HG02759 (cell line): ENCODE data around the gene PRSS33.

Experiments
- ATAC-seq: cut with Tn5 transposase; IDR thresholded peaks from one replicate; pipeline ENCODE4 v1.9.1; 2021; ENCODE audit warnings: mild to moderate bottlenecking, moderate library complexity; ENCODE audit not compliant: unreplicated experiment

PRSS33 gene

GRCh38 chr16:2821487-2822157 lies 34.3 kb upstream of the PRSS33 start:
- no peak for ATAC-seq

- no peak for ATAC-seq
These were observed 33.6 kb upstream of the PRSS33 start for GRCh38 chr16:2820836-2821486.

DNA sequence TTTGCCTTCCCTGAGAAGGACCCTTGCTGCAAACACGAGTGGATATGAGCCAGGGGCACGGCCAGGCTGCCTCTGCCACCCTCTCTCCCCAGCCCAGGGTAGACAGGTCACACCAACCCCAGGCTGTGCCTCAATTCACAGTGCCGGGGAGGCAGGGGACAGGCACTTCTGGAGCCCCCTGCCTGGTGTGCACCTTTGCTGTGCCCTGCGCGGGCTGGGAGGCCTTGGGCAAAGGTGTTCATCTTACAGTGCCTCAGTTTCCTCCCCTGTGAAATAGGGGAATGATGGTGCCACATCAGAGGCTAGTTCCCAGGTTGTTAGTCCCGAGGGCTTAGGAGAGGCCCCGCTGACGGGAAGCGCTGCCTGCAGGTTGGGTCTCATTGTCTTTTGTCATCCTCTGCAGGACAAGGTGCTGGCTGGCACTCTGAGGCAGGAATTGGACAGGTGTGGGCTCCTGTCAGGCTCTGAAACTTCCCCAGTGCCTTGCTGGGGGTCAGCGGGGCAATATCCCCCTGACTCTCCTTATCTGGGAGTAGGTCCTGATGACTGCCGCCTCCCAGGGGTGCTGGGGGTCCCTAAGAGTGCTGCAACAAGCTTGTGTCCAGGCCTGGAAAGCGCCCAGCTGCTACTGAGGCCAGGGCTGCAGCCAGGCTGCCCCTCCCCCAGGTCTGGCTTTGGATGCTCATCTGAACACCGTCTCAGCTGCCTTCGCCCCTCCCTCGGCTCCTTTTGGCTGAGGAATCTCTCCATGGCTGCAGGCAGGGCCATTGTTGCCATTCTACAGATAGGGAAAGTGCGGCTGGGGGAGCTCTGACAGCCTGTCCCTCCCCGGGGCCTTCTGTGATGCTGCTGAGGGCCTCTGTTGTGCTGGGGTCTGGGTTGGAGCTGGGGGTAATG lies 32.8 kb upstream of the PRSS33 start:
- no peak for ATAC-seq

DNA sequence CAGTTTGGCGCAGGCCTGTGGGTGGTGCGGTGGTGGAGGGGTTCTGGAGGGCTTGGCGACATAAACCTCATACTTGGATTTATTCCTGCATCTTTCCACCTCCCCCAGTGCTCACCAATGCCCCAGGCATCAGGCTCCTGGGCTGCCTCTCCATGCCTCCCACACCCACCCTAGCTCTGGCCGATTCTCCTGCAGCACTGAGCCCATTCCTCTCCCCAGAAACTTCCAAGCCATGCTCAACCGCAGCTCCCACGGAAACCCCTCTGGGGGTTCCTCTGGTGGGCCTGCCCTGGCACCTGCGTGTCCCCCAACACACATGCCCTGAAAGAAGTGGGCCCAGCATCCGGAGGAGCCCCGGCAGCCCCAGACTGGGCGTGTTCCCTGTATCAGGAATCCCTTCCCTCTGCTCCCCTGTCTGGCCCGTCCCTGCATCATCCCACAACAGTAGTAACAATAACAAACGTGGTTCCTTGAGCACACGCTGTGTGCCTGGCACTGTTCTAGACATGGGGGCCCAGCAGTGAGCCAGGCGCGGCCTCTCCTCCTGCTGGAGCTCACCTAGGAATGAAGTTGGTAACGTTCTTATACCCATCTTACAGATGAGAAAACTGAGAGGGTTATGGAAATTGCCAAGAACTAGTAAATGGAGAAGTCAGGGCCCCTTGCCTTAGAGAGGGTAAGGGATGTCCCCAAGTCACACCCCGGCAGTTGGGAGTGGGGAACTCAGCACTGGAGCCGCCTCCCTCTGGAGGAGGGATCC lies 32.0 kb upstream of the PRSS33 start:
- no peak for ATAC-seq

- no peak for ATAC-seq
These were observed 31.0 kb upstream of the PRSS33 start for GRCh38 chr16:2818272-2818876.

- no peak for ATAC-seq
These were observed 30.2 kb upstream of the PRSS33 start for GRCh38 chr16:2817340-2818271.

GRCh38 chr16:2816751-2817339 lies 29.5 kb upstream of the PRSS33 start, which contains the start of gene PRSS21:
PRSS21 (plus strand) TSS chr16:2817237; CDS start chr16:2817269, 32 bp downstream.
- no peak for ATAC-seq

DNA sequence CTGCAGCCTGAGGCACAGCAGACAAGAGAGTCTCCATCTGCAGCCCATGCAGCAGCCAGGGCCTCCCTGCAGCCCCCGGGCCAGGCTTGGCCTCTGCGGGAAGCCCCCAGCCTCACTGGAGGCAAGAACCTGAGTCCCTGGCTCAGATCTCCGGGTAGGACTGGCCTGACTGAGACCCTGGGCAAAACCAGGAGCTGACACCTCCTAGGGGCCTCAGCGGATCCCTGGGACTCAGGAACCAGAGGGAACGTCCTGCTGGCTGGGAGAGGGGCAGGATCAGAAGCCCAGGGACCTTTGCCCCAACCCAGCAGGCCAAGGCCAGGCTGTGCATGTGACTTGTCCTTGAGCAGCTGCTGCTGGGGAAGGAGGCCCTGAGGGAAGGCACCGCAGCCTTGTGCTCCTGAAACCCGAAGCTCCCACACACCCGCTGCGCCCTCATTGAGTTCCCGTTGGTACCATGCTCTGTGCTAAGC lies 28.0 kb upstream of the PRSS33 start:
- no peak for ATAC-seq

GRCh38 chr16:2814551-2815298 lies 27.4 kb upstream of the PRSS33 start:
- no peak for ATAC-seq

DNA sequence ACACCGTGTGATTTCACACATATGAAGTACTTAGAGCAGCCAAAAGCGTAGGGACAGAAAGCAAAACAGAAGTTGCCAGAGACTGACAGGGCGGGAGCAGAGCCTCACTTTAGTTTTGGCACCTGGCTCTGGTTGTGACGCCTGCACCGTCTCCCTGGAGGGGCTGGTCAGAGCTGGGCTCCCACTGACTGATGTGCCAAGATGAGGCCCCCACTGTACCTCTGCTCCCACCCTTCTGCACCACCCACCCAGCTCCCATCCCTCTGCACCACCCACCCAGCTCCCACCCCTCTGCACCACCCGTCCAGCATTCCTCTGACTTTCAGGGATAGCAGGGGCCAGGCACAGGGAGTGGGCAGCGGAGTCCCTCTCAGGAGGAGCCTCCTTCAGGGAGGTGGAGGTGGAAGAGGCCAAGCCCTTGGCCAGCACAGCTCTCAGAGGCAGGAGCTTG lies 26.4 kb upstream of the PRSS33 start:
- no peak for ATAC-seq

- no peak for ATAC-seq
These were observed 24.5 kb upstream of the PRSS33 start for GRCh38 chr16:2811703-2812471.

DNA sequence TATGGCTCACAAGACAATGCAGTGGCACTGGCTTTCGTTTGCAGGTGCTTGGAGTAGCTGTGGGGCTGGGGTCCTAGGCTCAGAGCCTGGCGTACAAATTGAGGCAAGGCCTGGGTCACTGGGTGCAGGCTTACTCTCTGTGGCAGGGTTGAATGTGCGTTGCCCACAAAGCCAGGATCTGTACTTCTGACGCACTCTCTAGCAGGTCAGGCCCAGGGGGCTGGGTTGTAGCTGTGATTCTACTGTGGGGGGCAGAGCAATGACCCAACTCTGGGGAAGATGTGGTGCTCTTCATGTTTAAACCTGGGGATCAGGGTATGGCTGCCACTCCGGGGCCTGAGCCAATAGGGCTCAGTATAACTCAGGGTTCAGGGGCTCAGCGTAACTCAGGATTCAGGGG lies 23.3 kb upstream of the PRSS33 start:
- ATAC-seq = no peak

DNA sequence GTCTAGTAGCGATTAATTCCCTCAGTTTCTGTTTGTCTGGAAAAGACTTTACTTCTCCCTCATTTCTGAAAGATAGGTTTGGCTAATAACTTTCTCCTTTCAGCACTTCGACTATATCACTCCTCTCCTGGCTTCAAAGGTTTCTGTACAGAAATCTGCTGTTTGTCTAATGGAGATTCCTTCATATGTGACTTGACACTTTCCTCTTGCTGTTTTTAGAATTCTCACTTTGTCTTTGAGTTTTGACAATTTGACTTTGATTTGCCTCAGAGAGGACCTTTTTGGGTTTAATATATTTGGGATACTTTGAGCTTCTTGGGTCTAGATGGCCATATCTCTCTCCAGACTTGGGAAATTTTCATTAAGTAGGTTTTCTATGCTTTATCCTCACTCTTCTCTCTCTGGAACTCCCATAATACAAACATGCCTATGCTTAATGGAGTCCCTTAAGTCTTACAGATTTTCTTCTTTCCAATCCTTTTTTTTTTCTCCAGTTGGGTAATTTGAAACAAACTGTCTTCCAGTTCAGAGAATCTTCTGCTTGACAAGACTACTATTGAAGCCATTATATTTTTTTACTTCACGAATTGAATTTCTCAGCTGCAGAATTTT lies 21.9 kb upstream of the PRSS33 start:
- ATAC-seq = no peak

DNA sequence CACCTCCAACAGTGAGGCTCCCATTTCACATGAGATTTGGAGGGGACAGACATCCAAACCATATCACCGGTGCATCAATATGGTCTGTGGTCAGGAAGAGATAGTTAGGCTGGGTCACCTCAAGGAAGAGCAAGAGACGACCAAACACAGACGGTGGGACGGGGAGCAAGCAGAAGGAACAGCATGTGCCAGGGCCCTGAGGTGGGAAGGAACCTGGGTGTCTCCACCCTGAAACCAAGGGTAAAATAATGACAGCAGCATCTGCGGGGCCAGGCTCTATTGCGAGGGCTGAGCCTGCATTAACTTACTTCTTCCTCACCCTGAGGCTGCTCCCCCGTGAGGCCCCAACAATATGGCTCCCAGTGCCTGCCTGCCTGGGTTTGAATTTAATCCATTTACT lies 20.8 kb upstream of the PRSS33 start:
- no peak for ATAC-seq

DNA sequence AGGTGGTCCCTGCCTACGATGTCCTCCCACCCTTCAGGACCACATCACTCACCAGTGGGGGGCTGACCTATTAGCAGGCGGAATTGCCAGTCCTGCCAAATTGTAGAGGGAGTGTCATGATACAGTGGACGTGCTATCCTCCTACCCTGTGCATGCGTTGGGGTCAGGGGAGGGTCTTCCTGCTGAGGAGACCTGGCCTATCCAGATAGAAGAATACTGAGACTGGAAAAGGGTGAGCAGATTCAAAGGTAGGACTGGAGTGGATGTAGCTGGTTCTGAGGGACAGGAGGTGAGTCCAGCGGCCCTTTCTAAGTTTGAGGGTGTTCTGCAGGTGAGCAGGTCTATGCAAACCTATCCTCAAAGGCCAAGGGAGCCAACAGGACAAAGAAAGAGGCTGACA lies 18.9 kb upstream of the PRSS33 start:
- ATAC-seq = no peak

- ATAC-seq = no peak
These were observed 17.4 kb upstream of the PRSS33 start for GRCh38 chr16:2804728-2805127.
